Retinal pigment epithelial cell (primary cell): ENCODE measurements around the gene FUT7.
A peak's percentile ranks its signal among the peaks of the same experiment; 100 is the strongest.

Source experiments
- DNase-seq: peaks from one replicate; pipeline ENCODE4 v3.0.0-alpha.2; 2010; ENCODE audit warnings: low read depth
- H3K4me3 ChIP-seq: 2 replicates; pipeline ENCODE4 v1.5.1; 2011; ENCODE audit warnings: mild to moderate bottlenecking, low read length, control low read depth, moderate library complexity
- CTCF ChIP-seq: conservative IDR thresholded peaks from 2 replicates; pipeline ENCODE4 v1.5.1; 2011; ENCODE audit warnings: low read depth, low read length, control low read depth, inconsistent platforms

The FUT7 gene

GRCh38 chr9:137077010-137077747 lies 45.3 kb upstream of the FUT7 start, which contains the start of gene UAP1L1:
Gene UAP1L1, plus strand, starts transcription at chr9:137077517. Its CDS starts 16 bp downstream, at chr9:137077533.
- TF ChIP-seq CTCF = no peak
- peak within 1 kb of the TSS; percentile 64 for H3K4me3 ChIP-seq
- DNase-seq = no peak

GRCh38 chr9:137076636-137077009 lies 44.7 kb upstream of the FUT7 start:
- H3K4me3 ChIP-seq = peak overlapping the region; percentile 33
- no peak for DNase-seq
- no peak for TF ChIP-seq CTCF

- no peak for TF ChIP-seq CTCF
- H3K4me3 ChIP-seq = no peak overlapping the region
- DNase-seq = no peak
Measured at GRCh38 chr9:137075275-137075775, 43.4 kb upstream of the FUT7 start.

GRCh38 chr9:137074657-137075274 lies 42.9 kb upstream of the FUT7 start:
- TF ChIP-seq CTCF = no peak
- no peak for DNase-seq
- no peak overlapping the region for H3K4me3 ChIP-seq

- H3K4me3 ChIP-seq = no peak overlapping the region
- TF ChIP-seq CTCF = no peak
- DNase-seq = no peak
Measured at GRCh38 chr9:137073992-137074399, 42.1 kb upstream of the FUT7 start.

- no peak overlapping the region for H3K4me3 ChIP-seq
- DNase-seq = no peak
- TF ChIP-seq CTCF = no peak
Measured at GRCh38 chr9:137071282-137071681, 39.4 kb upstream of the FUT7 start.

- peak overlapping the region; percentile 40 for H3K4me3 ChIP-seq
- TF ChIP-seq CTCF = no peak
- DNase-seq = no peak
Measured at GRCh38 chr9:137070906-137071275, 39.0 kb upstream of the FUT7 start.
